Neural cell (in vitro differentiated cells): ENCODE data around the gene NPAS2.

Experiments
- EP300 ChIP-seq: fragments of 450-650 bp; conservative IDR thresholded peaks from 2 replicates; pipeline ENCODE4 v1.6.1; 2014; ENCODE audit warnings: antibody characterized with exemption, mild to moderate bottlenecking, moderate library complexity; ENCODE audit not compliant: poor library complexity, severe bottlenecking
- EZH2 ChIP-seq: fragments of 200-600, 300-800 bp; shearing (Covaris generic), sonication (generic); IDR thresholded peaks from 2 replicates; pipeline ENCODE4 v1.6.1; 2014; ENCODE audit warnings: antibody characterized with exemption, low read length, borderline replicate concordance, mild to moderate bottlenecking; ENCODE audit not compliant: insufficient read depth, poor library complexity, severe bottlenecking
- MXI1 ChIP-seq: fragments of 450-650 bp; conservative IDR thresholded peaks from 2 replicates; pipeline ENCODE4 v1.6.1; 2014; ENCODE audit warnings: antibody characterized with exemption, mild to moderate bottlenecking; ENCODE audit not compliant: poor library complexity, severe bottlenecking
- POLR2AphosphoS5 ChIP-seq: IDR thresholded peaks from 2 replicates; pipeline ENCODE4 v1.6.1; 2012
- RAD21 ChIP-seq: fragments of 450-650 bp; conservative IDR thresholded peaks from 2 replicates; pipeline ENCODE4 v1.6.1; 2014; ENCODE audit warnings: antibody characterized with exemption, mild to moderate bottlenecking, moderate library complexity
- REST ChIP-seq: IDR thresholded peaks from 2 replicates; pipeline ENCODE4 v1.6.1; 2012; ENCODE audit warnings: borderline replicate concordance
- SMC3 ChIP-seq: fragments of 450-650 bp; conservative IDR thresholded peaks from 2 replicates; pipeline ENCODE4 v1.6.1; 2014; ENCODE audit warnings: antibody characterized with exemption, mild to moderate bottlenecking, moderate library complexity; ENCODE audit not compliant: poor library complexity
- TAF1 ChIP-seq: IDR thresholded peaks from 2 replicates; pipeline ENCODE4 v1.6.1; 2012; ENCODE audit warnings: low read depth
- TF ChIP-seq, protein P1 (sequence below): fragments of 450-650 bp; IDR thresholded peaks from 2 replicates; pipeline ENCODE4 v1.5.1; 2014; ENCODE audit warnings: antibody characterized with exemption, mild to moderate bottlenecking, moderate library complexity; ENCODE audit not compliant: poor library complexity, severe bottlenecking

- TF ChIP-seq, protein P1, sequence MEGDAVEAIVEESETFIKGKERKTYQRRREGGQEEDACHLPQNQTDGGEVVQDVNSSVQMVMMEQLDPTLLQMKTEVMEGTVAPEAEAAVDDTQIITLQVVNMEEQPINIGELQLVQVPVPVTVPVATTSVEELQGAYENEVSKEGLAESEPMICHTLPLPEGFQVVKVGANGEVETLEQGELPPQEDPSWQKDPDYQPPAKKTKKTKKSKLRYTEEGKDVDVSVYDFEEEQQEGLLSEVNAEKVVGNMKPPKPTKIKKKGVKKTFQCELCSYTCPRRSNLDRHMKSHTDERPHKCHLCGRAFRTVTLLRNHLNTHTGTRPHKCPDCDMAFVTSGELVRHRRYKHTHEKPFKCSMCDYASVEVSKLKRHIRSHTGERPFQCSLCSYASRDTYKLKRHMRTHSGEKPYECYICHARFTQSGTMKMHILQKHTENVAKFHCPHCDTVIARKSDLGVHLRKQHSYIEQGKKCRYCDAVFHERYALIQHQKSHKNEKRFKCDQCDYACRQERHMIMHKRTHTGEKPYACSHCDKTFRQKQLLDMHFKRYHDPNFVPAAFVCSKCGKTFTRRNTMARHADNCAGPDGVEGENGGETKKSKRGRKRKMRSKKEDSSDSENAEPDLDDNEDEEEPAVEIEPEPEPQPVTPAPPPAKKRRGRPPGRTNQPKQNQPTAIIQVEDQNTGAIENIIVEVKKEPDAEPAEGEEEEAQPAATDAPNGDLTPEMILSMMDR = no peak
- TF ChIP-seq TAF1 = no peak
- TF ChIP-seq EZH2 = no peak
- no peak for TF ChIP-seq EP300
- TF ChIP-seq MXI1 = no peak
- no peak for TF ChIP-seq POLR2AphosphoS5
- no peak for TF ChIP-seq SMC3
- no peak for TF ChIP-seq REST
- no peak for TF ChIP-seq RAD21
These were observed 46.4 kb upstream of the NPAS2 start for GRCh38 chr2:100773538-100773937.
